GM18861 (cell line): Measurements from ENCODE around the gene SRGAP3.

ENCODE experiments used
- ATAC-seq: cut with Tn5 transposase; IDR thresholded peaks from one replicate; pipeline ENCODE4 v1.9.1; 2021; ENCODE audit not compliant: unreplicated experiment

SRGAP3 gene

DNA sequence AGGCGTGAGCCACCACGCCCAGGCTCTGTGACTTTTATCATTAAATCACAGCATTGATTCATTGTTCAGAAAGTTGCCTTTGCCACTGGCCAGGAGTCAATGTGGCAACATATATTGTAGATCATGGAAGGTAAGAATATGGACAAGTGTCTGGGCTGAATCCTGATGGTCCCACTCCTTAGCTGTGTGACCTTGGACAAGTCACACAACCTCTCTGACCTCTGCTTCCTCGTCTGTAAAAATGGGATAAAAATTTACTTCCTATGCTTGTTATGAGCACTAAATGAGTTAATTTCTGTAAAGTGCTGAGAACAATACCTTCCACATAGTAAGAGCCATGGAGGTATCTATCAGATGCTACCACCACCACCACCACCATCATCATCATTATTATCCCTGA is 182.7 kb downstream of the SRGAP3 start:
- ATAC-seq: no peak

DNA sequence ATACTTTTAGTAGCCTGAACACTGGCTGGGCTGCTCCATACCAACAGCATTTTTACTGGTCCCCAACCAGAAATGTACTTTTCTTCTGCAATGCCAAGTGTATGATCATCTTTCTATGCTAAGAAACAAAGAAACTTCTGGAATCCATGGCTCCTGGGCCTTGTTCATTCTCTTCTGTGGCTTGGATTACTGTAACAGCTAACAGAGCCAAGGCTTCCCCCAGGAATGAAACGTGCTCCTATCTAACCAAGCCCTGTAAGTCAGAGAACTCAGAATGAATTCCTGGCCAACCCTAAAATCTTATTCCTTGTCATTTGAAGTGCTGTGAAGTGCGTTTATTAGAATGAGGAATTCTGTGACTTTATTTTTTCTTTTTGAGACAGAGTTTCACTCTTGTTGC is 183.3 kb downstream of the SRGAP3 start:
- ATAC-seq: no peak

- ATAC-seq: no peak
Measured at GRCh38 chr3:9064850-9065249, 184.6 kb downstream of the SRGAP3 start.

DNA sequence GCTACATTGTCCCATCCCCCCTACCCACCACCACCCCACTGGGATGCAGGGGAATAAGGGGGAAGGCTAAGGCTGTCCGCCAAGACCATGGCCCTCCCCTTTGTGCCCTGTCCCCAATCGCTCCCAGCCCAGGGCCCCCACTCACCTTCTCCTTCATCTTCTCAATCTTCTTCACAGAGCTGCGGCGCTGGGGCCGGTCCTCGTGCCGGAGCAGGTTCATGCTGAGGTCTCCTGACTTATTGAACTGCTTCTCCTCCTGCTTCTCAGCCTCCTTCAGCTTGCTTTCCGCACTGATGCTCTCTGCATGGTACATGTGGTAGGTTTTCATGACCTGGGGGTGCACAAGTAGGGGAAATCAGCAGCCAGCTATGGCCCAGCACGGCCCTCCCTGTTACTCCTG is 185.2 kb downstream of the SRGAP3 start:
- no peak for ATAC-seq

GRCh38 chr3:9062570-9062969 is 186.9 kb downstream of the SRGAP3 start:
- no peak for ATAC-seq

DNA sequence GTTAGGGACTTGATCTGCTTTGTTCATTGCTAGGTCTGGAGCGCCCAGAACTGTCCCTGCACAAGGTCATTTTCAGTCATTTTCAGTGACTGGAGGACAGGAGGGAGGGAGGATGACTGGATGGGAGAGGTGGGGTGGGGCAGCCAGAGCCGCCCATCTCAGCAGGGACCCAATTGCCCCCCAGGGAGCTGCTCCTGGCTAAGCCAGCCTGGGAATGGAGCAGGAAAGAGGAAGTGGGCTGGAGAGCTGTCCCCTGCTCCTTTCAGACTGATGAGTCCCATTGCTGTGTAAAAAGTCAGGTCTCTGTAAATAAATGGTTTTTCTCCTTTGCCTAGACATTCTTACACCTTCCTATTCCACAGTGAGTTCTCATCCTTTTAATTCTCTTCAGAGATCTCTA is 187.8 kb downstream of the SRGAP3 start:
- ATAC-seq: no peak

DNA sequence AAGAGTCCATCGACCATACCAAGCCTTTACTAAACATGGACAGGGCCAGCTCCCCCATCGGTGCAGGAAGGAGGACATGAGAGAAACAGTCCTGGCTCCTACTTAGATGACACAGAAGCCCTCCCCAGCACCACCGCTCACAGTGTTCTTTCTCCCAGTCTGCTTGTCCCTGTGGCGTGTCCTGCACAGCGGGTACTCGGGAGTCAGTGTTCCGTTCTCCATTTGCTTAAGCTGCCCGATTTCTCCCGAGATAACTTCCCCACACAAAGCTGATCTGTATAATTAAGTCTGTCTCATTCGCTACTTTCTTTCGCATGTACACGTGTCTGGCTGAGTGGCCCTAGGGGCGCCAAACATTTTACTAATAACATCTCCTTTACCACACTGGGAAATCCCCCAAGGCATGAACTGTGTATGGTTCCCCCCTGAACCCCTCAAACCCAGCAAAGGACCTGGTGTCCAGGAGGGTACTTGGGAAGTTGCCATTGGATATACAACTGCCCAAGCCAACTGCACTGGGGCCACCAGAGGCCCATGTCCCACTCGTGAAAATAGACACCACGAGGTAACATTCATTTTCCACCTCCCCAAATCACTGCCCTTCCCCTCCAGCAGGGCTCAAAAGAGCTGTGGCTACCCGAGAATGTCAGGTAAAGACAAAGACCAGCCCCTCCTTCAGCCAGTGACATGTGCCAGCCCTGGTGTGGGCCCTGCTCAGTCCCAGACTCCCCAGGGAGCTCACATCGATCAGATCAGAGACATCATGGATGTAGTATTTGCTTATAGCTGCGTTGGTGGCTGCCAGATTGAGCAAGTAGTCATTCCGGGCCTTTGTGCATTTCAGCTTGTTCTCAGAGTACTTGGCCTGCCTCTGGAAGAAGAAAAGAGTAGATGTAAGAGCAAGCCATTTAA is 189.7 kb downstream of the SRGAP3 start:
- no peak for ATAC-seq

DNA sequence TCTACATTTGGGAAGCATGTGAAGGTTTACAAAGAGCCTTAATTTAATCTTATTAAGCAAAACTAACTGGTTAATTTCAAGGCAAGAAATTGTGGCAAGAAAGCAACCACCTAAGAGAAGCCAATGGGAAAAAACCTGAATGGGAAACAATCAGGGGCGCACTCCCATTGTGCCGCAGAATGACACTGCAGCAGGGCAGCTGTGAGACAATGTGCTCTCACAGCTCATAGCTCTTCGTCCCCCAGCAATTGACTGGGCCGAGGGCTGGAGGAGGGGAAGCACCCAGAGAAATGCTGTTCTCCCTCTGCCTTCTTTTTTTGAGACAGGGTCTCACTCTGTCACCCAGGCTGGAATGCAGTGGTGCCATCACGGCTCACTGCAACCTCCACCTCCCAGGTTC is 192.9 kb downstream of the SRGAP3 start:
- ATAC-seq: no peak

DNA sequence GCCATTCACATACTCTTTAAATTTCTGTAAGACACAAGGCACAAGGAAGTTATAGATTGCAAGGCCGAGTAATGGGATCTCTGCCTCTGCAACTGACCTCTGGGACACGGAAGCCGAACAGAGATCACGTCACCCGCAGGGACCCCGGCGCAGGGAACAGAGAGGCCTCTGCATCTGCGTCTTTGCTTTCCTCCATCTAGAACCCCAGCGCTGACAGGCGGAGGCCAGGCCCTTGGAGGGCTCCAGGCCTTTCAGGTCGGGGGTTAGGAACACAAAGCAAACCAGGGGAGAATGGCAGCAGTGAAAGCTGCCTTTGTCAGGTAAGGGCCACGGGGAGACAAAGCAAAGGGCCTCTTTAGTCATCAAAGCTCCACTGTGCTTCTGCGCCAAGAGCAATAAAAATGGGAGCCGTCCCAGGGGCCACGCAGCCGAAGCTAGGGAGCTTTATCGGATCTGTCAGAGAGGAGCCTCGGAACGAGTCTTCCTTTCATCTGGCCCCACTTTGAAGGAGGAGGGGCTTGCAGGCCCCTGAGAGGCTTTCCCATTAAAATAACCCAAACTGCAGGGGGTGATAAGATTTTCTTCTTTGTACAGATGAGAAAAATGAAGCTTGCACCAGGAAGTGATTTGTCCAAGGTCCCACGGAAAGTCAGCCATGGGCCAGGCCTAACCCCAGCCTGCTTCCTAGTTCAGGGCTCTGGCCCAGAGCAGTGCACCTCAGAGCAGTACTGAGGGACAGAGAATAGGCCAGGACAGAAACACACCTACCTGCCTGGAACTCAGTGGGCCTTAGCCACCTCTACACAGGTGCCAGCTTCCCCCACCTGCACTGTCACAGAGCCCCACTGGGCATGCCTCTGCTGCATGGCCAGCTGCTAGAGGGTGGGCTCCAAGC is 201.7 kb downstream of the SRGAP3 start:
- no peak for ATAC-seq

DNA sequence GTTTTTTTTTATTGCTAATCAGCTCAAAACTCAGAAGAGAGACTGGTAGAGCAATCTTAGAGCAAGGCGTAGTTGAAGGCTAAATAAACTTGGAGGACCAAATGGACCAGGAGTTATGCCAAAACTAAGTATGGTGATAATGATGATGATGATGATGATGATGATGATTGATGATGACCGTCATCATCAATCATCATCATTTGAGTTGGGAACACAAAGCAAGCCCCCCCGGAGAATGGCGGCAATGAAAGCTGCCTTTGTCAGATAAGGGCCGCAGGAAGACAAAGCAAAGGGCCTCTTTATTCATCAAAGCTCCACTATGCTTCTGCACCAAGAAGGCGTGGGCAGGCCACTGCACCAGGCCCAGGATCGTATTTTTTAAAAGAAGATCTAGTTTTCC is 204.1 kb downstream of the SRGAP3 start:
- ATAC-seq: no peak

- ATAC-seq: no peak
Measured at GRCh38 chr3:9043063-9043462, 206.4 kb downstream of the SRGAP3 start.

- ATAC-seq: no peak
Measured at GRCh38 chr3:9041626-9042025, 207.8 kb downstream of the SRGAP3 start.

DNA sequence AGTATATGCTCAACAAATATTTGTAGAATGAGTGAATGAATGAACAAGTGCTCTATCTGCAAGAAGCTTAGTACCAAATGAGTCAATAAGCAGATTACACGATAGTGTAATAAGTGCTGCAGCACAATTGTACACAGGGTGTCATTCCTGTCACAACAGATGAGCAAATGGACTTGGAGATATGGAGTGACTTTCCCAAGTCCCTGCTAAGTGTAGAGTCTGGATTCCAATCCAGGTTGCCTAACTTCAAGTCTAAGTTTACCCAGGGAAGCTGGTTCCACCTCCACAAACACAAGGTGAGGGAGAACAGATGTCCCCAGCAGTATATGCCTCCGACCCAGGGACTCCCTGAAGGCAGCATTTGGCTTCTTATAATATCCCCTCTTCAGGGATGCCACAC is 208.4 kb downstream of the SRGAP3 start:
- ATAC-seq: no peak

- ATAC-seq: no peak
Measured at GRCh38 chr3:9037144-9037711, 212.2 kb downstream of the SRGAP3 start.

GRCh38 chr3:9036404-9037131 is 212.9 kb downstream of the SRGAP3 start:
- ATAC-seq: no peak

- ATAC-seq: no peak
Measured at GRCh38 chr3:9035961-9036360, 213.5 kb downstream of the SRGAP3 start.

GRCh38 chr3:9035473-9035872 is 214.0 kb downstream of the SRGAP3 start:
- no peak for ATAC-seq

DNA sequence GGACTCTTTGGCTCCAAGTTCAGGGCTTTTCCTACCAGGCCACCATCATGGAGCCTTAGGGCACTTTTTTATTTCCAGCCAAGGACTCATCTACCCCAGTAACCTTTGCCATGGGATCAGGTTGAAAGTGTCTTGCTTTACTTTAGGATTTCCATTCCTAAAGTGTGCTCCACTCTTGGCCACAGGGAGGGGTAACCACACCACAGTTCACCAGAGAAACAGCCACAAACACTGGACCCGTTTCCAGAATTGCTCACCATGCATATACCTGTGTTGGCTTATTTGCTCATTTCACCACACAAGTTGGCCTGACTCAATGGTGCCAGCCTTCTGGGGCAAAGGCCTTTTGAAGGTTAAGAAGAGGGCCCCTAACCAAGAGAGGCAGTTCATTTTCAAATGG is 215.6 kb downstream of the SRGAP3 start:
- ATAC-seq: no peak

- ATAC-seq: no peak
Measured at GRCh38 chr3:9032231-9032777, 217.1 kb downstream of the SRGAP3 start.

GRCh38 chr3:9030034-9030433 is 219.4 kb downstream of the SRGAP3 start:
- no peak for ATAC-seq

GRCh38 chr3:9028134-9028533 is 221.3 kb downstream of the SRGAP3 start:
- no peak for ATAC-seq
